ENCODE results near the gene LELP1.

DNA sequence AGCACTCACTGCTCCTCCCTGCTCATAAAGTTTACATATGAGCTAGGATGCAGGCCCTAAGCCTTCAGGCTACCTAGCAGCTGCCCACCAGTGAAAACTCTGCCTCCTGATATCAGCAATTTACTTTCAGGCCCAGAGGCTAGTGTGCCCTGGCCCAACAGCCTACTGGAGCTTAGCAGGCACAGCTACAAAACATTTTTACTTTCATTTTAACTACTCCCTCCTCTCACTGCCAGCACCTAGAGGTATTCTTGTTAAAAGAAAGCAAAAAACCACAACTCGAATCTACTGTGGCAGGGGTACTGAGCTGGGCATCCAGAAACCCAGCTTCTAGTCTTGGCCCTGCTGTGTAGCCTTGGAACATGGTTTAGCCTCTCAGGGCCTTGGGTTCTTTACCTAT is 50.5 kb downstream of the LELP1 start:
- TF ChIP-seq, protein P1, sequence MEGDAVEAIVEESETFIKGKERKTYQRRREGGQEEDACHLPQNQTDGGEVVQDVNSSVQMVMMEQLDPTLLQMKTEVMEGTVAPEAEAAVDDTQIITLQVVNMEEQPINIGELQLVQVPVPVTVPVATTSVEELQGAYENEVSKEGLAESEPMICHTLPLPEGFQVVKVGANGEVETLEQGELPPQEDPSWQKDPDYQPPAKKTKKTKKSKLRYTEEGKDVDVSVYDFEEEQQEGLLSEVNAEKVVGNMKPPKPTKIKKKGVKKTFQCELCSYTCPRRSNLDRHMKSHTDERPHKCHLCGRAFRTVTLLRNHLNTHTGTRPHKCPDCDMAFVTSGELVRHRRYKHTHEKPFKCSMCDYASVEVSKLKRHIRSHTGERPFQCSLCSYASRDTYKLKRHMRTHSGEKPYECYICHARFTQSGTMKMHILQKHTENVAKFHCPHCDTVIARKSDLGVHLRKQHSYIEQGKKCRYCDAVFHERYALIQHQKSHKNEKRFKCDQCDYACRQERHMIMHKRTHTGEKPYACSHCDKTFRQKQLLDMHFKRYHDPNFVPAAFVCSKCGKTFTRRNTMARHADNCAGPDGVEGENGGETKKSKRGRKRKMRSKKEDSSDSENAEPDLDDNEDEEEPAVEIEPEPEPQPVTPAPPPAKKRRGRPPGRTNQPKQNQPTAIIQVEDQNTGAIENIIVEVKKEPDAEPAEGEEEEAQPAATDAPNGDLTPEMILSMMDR (conservative IDR thresholded peaks at IDR 0.05; ENCODE audit: low read depth in 2 of 2) = no peak
- no peak for TF ChIP-seq EZH2 (IDR thresholded peaks at IDR 0.05; ENCODE audit: low read depth, unreplicated experiment)
- no peak for TF ChIP-seq POLR2AphosphoS5 (IDR thresholded peaks at IDR 0.05; ENCODE audit: low read depth)
- TF ChIP-seq JUNB (IDR thresholded peaks at IDR 0.05; ENCODE audit: unreplicated experiment) = no peak
- no peak for TF ChIP-seq CREB1 (CRISPR knock-in tag; IDR thresholded peaks at IDR 0.05; ENCODE audit: low read depth)
- no peak for TF ChIP-seq NANOG (IDR thresholded peaks at IDR 0.05; ENCODE audit: borderline replicate concordance)
